Right kidney (tissue), 1 donor: ENCODE data around the gene FZR1.
A peak's percentile ranks its signal among the peaks of the same experiment; 100 is the strongest.
"Not testable (repeated sequence)": the region's sequence is repeated elsewhere in the genome, so short reads cannot be mapped to it uniquely, and the experiment has no call there.

Source experiments
- DNase-seq: peaks from one replicate; pipeline ENCODE4 v3.0.0-alpha.2; 2016

The FZR1 gene

DNA sequence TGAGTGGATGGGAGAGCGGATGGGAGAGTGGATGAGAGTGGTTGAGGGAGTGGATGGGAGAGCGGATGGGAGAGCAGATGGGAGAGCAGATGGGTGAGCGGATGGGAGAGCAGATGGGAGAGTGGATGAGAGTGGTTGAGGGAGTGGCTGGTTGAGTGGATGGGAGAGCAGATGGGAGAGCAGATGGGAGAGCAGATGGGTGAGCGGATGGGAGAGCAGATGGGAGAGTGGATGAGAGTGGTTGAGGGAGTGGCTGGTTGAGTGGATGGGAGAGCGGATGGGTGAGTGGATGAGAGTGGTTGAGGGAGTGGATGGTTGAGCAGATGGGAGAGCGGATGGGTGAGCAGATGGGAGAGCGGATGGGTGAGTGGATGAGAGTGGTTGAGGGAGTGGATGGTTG, 23.2 kb downstream of the FZR1 start:
- not testable (repeated sequence) for DNase-seq

DNA sequence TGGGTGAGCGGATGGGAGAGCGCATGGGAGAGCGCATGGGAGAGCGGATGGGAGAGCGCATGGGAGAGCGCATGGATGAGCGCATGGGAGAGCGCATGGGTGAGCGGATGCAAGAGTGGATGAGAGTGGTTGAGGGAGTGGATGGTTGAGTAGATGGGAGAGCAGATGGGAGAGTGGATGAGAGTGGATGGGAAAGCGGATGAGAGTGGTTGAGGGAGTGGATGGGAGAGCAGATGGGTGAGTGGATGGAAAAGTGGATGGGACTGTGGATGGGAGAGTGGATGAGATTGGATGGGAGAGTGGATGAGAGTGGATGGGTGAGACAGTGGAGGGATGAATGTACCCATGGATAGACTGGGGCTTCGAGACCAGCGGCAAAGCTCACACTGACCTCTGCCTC, 24.3 kb downstream of the FZR1 start:
- DNase-seq = no peak

GRCh38 chr19:3531716-3532115, 25.6 kb downstream of the FZR1 start:
- no peak for DNase-seq

- no peak for DNase-seq
Observed at GRCh38 chr19:3532154-3532786, 26.2 kb downstream of the FZR1 start.

GRCh38 chr19:3533033-3533432, 26.9 kb downstream of the FZR1 start:
- DNase-seq = no peak

GRCh38 chr19:3533563-3534216, 27.6 kb downstream of the FZR1 start:
- no peak for DNase-seq

DNA sequence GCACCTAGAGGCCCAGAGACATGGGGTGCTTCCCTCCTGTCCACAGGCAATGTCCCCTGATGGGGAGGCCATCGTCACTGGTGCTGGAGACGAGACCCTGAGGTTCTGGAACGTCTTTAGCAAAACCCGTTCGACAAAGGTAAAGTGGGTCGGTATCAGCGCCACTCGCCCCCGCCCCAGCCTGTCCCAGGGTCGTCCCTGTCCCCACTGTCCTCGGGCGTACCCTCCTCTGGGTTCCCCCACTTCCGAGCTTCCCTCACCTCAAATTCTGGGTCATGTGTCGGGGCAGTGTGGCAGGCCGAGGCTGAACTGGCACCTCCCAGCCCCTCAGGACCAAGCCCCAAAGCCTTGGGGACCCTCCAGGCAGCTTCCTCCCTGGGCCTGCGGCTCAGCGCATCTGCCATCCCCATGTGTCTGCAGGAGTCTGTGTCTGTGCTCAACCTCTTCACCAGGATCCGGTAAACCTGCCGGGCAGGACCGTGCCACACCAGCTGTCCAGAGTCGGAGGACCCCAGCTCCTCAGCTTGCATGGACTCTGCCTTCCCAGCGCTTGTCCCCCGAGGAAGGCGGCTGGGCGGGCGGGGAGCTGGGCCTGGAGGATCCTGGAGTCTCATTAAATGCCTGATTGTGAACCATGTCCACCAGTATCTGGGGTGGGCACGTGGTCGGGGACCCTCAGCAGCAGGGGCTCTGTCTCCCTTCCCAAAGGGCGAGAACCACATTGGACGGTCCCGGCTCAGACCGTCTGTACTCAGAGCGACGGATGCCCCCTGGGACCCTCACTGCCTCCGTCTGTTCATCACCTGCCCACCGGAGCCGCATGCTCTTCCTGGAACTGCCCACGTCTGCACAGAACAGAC, 28.5 kb downstream of the FZR1 start:
- no peak for DNase-seq

- no peak for DNase-seq
Observed at GRCh38 chr19:3535235-3535535, 29.1 kb downstream of the FZR1 start.

- DNase-seq = no peak
Observed at GRCh38 chr19:3535563-3535965, 29.5 kb downstream of the FZR1 start.

DNA sequence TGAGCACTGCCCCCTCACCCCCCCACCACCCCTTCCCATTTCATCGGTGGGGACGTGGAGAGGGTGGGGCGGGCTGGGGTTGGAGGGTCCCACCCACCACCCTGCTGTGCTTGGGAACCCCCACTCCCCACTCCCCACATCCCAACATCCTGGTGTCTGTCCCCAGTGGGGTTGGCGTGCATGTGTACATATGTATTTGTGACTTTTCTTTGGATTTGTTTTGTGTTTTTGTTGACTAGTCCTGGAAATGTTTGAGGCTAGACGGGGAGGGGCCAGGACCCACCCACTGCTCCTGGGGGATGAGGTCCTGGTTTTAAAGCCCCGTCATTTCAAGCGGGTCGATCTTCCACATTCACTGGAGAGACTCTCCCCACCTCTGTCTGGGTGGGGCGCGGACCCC, 29.9 kb downstream of the FZR1 start:
- DNase-seq = no peak

DNA sequence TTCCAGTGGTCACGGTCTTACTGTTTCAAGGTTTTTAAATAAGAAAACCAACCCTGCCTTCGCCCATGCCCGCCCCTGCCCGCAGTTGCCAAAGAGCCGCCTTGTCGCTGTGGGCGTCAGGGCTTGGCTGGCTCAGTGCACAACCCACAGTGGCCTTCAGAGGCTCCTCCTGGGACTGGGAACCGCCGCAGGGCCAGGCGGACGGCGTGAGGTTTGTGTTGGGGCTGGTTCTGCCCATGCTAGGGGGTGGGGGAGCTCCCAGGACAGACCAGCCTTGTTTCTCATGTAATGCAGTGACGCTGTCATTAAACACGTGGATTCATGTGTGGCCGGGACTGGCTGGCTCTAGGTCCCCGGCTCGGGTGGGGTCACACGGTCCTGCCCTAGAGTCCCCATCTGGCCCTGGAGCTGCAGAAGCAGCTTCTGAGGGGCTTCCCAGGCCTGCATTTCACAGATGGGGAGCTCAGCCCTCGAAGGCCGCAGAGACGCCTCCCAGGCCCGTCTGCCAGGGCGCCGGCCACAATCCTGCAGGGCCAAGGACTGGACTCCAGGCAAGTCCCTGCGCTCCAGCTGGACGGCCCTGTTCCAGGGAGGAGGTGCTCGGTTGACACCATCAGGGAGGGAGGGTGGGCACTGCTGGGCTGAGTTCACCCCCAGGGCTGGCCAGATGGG, 30.5 kb downstream of the FZR1 start:
- no peak for DNase-seq

DNA sequence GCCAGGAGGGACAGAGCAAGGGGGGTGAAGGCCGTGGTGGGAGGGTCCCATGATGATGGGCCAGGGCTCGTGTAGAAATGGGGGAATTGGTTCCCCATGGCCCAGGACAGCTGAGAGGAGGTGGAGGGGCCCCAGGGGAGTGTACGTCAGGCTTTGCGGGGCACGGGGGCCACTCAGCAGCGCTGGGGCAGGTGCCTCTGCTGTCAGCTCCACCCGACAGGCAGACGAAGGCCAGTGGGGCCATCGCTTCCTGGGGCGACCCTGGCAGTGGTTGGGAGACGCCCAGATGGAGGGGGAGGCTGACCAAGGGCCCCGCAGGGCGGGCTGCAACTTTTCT, 31.0 kb downstream of the FZR1 start:
- no peak for DNase-seq

GRCh38 chr19:3537438-3538240, 31.5 kb downstream of the FZR1 start:
- DNase-seq = no peak

DNA sequence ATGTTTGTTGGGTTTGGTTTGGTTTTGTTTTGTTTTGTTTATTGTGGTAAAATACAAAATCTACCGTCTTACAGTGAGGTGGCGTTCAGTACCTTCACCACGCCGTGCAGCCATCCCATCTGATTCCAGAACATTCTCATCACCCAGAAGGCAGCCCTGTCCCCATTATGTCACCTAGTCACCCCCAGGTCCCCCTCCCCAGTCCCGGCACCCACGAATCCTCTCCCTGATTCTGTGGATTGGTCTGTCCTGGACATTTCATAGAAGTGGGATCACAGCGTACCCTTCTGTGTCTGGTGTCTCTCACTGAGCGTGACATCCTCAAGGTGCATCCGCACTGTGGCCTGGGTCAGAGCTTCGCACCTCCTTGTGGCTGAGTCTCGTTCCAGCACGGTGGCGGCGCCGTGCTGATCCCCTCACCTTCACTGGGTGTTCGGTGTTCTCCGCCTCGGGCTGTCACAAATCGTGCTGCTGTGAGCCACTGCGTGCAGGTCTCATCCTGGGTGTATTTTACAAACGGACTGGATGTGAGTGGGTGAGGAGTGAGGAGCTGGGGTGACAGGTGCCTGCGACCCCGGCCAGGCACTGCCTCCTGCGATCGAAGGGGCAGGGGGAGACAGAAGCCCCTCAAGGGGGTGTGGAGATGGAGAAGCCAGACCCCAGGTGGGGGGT, 32.3 kb downstream of the FZR1 start:
- DNase-seq = no peak

DNA sequence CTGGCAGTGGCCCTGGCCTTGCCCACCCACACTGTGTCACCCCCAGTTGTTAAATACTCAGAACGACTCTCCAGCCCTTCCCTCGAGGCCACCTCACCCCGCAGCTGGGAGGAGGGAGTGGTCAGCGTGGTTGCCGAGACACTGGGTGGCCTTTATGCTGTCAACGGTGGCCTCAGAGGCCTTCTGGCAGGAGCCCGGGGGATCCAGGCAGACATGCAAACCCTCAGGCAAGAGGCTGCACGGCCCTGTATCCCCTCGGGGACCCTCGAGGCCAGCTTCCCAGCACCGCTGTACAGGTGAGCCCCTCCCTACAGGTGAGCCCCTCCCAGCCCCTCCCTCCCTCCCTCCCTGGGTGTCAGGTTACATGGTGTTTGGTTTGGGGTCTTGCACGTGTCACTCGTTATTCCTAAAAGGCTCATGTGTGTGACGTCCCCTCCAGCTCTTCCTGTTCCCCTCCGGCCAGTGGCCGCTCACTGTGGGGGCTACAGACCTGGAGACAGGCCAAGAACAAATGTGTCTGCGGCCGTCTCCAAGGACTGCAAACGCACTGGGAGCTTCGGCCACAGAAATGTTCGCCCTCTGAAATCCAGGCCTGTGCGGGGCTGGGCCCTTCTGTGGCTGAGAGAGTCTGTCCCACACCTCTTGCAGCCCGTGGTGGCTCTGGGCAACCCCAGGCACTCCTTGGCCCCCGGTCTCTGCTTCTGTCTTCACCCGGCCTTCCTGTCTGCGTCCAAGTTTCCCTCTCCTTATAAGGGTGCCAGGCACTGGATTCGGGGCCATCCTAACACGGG, 33.0 kb downstream of the FZR1 start, which contains the start of gene TEKTIP1:
Gene TEKTIP1 (plus strand): TSS at position 210 of the 791 bp plus-strand sequence. CDS start 4 bp downstream, at position 214.
- no peak for DNase-seq

DNA sequence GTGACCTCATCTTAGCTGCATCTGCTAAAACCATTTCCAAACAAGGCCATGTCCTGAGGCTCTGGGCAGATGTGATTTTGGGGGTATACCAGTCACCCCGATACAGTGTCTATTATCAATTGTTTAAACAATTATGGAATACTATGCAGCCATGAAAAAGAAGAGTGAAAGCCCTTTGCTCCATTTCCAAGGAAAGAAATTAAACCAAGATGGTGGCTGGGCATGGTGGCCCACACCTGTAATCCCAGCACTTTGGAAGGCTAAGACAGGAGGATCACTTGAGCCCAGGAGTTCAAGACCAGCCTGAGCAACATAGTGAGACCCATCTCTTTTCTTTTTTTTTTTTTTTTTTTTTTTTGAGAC, 33.6 kb downstream of the FZR1 start:
- DNase-seq = no peak

DNA sequence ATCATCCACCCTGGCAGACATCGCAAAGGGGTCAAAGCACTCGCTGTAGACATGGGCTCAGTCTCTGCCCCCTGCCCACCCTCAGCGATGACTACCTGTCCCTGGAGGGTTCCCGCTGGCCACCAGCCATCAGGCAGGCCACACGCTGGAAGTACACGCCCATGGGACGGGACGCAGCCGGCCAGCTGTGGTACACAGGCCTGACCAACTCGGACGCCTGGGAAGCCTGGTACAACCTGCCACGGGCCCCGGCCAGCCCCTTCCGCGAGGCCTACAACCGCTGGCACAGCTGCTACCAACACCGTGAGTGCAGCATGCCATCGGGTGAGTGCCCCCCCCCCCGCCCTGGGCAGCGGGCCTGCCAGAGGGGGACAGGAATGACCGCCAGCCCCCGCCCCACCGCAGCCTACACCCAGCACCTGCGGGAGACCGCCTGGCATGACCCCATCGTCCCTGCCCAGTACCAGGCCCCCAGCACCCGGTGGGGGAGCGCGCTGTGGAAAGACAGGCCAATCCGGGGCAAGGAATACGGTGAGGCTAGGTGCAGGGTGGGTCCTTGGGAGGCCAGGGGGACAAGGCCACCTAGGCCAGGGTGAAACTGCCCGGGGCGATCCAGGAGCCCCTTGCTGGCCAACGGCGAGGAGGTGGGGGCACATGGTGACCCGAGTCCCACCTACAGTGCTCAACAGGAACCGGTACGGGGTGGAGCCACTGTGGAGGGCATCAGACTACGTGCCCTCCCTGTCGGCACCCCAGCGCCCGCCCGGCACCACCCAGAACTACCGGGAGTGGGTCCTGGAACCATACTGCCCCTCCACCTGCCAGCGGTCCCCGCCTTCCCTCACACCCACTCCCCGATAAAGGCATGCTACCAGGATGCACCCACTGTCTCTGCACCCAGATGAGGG, 37.3 kb downstream of the FZR1 start:
- no peak for DNase-seq

GRCh38 chr19:3544058-3544376, 37.9 kb downstream of the FZR1 start:
- no peak for DNase-seq

DNA sequence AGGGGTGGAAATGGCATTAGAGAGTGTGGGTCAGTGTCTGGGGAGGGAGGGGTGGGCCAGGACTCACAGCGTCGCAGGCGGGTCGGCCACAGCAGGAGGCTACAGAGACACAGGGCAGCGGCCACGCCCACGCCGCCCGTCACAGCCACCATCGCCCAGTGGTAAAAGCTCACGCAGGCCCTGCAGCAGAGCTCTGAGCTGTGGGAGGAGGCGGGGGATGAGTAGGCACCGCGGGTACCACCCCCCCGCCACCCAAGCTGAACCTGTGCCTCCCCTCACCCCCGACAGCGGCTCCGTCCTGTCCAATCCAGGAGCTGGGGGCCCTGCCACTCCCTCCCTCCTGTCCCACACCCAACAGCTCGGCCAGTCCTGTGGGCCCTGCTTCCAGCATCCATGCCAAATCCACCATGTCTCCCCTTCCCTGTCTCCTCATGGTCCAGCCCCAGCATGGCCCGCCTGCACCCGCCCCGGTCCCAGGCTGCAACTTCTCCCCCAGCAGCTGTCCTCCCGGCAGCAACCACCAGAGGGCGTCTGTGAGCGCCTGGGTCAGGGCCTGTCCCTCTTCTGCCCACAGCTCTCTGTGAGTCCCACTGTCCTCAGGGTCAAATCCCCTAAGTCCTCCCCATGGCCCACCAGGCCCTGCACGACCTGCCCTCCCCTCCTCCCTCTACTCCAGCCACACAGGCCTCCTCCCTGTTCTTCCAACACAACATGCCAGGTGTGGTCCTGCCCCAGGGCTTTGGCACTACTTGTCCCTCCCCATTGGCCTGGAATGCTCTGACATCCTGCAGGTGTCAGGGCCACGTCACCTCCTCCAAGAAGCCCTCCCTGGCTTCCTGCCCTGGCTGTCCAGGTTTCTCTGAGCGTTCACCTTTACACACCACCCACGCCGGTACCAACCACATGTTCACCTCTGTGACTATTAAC, 38.9 kb downstream of the FZR1 start:
- DNase-seq = peak; percentile 51
